Lower leg skin (tissue), 4 donors: Measurements from ENCODE around the gene PRND. TPM values are rescaled to one million over a fixed set of nuclear protein-coding genes. Genes with fewer than 3 reads are reported as not detected.

Source experiments
- DNase-seq, 2 donors: peaks; one replicate each; pipeline ENCODE4 v3.0.0-alpha.2; 2019; ENCODE audit warnings: low spot score in 2 of 2
- H3K4me3 ChIP-seq: fragments of 200-600 bp; sonication (generic); 2 replicates; pipeline ENCODE4 v1.5.1; 2017; ENCODE audit warnings: mild to moderate bottlenecking, low read depth; ENCODE audit not compliant: poor library complexity, severe bottlenecking
- CTCF ChIP-seq, 3 donors: fragments of 450-650 bp; IDR thresholded peaks; one replicate each; pipeline ENCODE4 v1.5.1; 2016; ENCODE audit warnings: antibody characterized with exemption in 3 of 3, mild to moderate bottlenecking in 3 of 3, moderate library complexity in 2 of 3
- POLR2A ChIP-seq, 2 donors: fragments of 450-650 bp; IDR thresholded peaks; one replicate each; pipeline ENCODE4 v1.6.1; 2016 to 2017; ENCODE audit warnings: antibody characterized with exemption in 2 of 2, mild to moderate bottlenecking in 1 of 2, moderate library complexity in 1 of 2
- WGBS, 2 donors: methylation state at CpG; one replicate each; pipeline ENCODE4 v1.1.5; 2018; 5-methylcytosine and 5-hydroxymethylcytosine counted together
- intact Hi-C: fragments of 100-400 bp; cut with DNase I; formaldehyde crosslinking; loops from one replicate; pipeline ENCODE4 v1.15.0; 2023; ENCODE audit warnings: low total_unique reads
- total RNA-seq, 4 donors: library from RNA; depleted of rRNA; stranded (reverse); fragments of >200 nt; gene quantifications; one replicate each; pipeline ENCODE4 v1.1.0, GENCODE V29; 2016

PRND gene
- total RNA-seq, result under 1 TPM in 2 of 4 donors, not detected in 2; 0.06 to 0.46 TPM

GRCh38 chr20:4721719-4722118 is at the start of gene PRND:
TSS of gene PRND (plus strand) at chr20:4721909. CDS start at chr20:4724552, 2,643 bp downstream.
- intact Hi-C loops, result loop anchor here (2.0 kb wide), 1 partner anchor 113 kb away; no protein-coding TSS in a partner anchor
- no peak for DNase-seq
- no peak for TF ChIP-seq CTCF (IDR thresholded peaks at IDR 0.05)

GRCh38 chr20:4672948-4673347 is 48.8 kb upstream of the PRND start:
- TF ChIP-seq CTCF (IDR thresholded peaks at IDR 0.05) (no peak), POLR2A (IDR thresholded peaks at IDR 0.05) (no peak)
- intact Hi-C loops, result no loop called here
- no peak overlapping the region for H3K4me3 ChIP-seq
- no peak for DNase-seq
- 81 to 96% methylated on average over 5 of the region's 5 CpGs for WGBS, 2 donors

More at GRCh38 chr20:4721719-4722118, at the start of gene PRND:
- no peak within 1 kb of the TSS for H3K4me3 ChIP-seq
- WGBS, 2 donors, result 84 to 85% methylated on average over 8 of the region's 8 CpGs

GRCh38 chr20:4673371-4674001 is 48.2 kb upstream of the PRND start:
- TF ChIP-seq CTCF (IDR thresholded peaks at IDR 0.05), result no peak

GRCh38 chr20:4674672-4675071 is 47.0 kb upstream of the PRND start:
- DNase-seq, result no peak
- TF ChIP-seq CTCF (IDR thresholded peaks at IDR 0.05) (no peak), POLR2A (IDR thresholded peaks at IDR 0.05) (no peak)
- H3K4me3 ChIP-seq, result no peak overlapping the region
- intact Hi-C loops, result no loop called here

More at GRCh38 chr20:4673371-4674001, 48.2 kb upstream of the PRND start:
- WGBS, 2 donors, result 60 to 63% methylated on average over 5 of the region's 5 CpGs
- H3K4me3 ChIP-seq, result no peak overlapping the region
- no peak for DNase-seq
- intact Hi-C loops, result no loop called here

GRCh38 chr20:4677846-4678245 is 43.9 kb upstream of the PRND start:
- H3K4me3 ChIP-seq, result no peak overlapping the region
- WGBS, 2 donors, result 87 to 91% methylated on average over 2 of the region's 2 CpGs
- TF ChIP-seq CTCF (IDR thresholded peaks at IDR 0.05) (no peak), POLR2A (IDR thresholded peaks at IDR 0.05) (no peak)
- intact Hi-C loops, result no loop called here
- DNase-seq, result no peak

GRCh38 chr20:4681401-4681800 is 40.3 kb upstream of the PRND start:
- intact Hi-C loops, result no loop called here
- no peak overlapping the region for H3K4me3 ChIP-seq
- no peak for DNase-seq
- TF ChIP-seq POLR2A (IDR thresholded peaks at IDR 0.05) (no peak), CTCF (IDR thresholded peaks at IDR 0.05) (no peak)
- WGBS, 2 donors, result 76 to 81% methylated on average over 6 of the region's 6 CpGs
